Vagina (tissue), 2 donors: ENCODE measurements around the gene PLXDC1. TPM values are rescaled to one million over a fixed set of nuclear protein-coding genes. Genes with fewer than 3 reads are reported as not detected.
A peak's percentile ranks its signal among the peaks of the same experiment; 100 is the strongest.

Source experiments
- DNase-seq, 2 donors: peaks; one replicate each; pipeline ENCODE4 v3.0.0-alpha.2; 2017; ENCODE audit errors: extremely low spot score in 2 of 2
- H3K27ac ChIP-seq: fragments of 200-600 bp; sonication (generic); one replicate; pipeline ENCODE4 v1.5.1; 2019
- H3K27me3 ChIP-seq: fragments of 200-600 bp; sonication (generic); one replicate; pipeline ENCODE4 v1.5.1; 2019
- H3K36me3 ChIP-seq, 2 donors: fragments of 200-600 bp; sonication (generic); one replicate each; pipeline ENCODE4 v1.5.1; 2017 to 2019
- H3K4me1 ChIP-seq: fragments of 200-600 bp; sonication (generic); one replicate; pipeline ENCODE4 v1.5.1; 2019
- H3K4me3 ChIP-seq, 2 donors: fragments of 200-600 bp; sonication (generic); 1 replicate in 1 of 2; 2 replicates in 1 of 2; pipeline ENCODE4 v1.5.1; 2016 to 2019
- H3K9me3 ChIP-seq: fragments of 200-600 bp; sonication (generic); one replicate; pipeline ENCODE4 v1.5.1; 2019
- POLR2A ChIP-seq, 2 donors: fragments of 450-650 bp; IDR thresholded peaks; one replicate each; pipeline ENCODE4 v1.6.1; 2017; ENCODE audit warnings: antibody characterized with exemption in 2 of 2, mild to moderate bottlenecking in 2 of 2, moderate library complexity in 2 of 2
- POLR2AphosphoS5 ChIP-seq, 2 donors: sonication (generic); formaldehyde crosslinking; IDR thresholded peaks; one replicate each; pipeline ENCODE4 v1.9.0; 2017; ENCODE audit warnings: antibody characterized with exemption in 2 of 2, mild to moderate bottlenecking in 2 of 2, low read depth in 1 of 2; ENCODE audit not compliant: insufficient read depth in 1 of 2
- intact Hi-C: fragments of 100-400 bp; cut with DNase I; formaldehyde crosslinking; loops from one replicate; pipeline ENCODE4 v1.15.1; 2023
- total RNA-seq: library from RNA; depleted of rRNA; stranded (reverse); fragments of >200 nt; gene quantifications from one replicate; pipeline ENCODE4 v1.2.3, GENCODE V29; 2016
- TF ChIP-seq, protein P1 (sequence below), 3 experiments: fragments of 450-650 bp in 2 of 3; fragments of 200-600 bp in 1 of 3; sonication (generic) in 1 of 3; IDR thresholded peaks; one replicate each; pipeline ENCODE4 v1.5.1; 2017 to 2019; ENCODE audit warnings: antibody characterized with exemption in 3 of 3, mild to moderate bottlenecking in 2 of 3, moderate library complexity in 2 of 3

Gene PLXDC1
- total RNA-seq, 1 donor from 2014 or later, result 6.6 TPM

DNA sequence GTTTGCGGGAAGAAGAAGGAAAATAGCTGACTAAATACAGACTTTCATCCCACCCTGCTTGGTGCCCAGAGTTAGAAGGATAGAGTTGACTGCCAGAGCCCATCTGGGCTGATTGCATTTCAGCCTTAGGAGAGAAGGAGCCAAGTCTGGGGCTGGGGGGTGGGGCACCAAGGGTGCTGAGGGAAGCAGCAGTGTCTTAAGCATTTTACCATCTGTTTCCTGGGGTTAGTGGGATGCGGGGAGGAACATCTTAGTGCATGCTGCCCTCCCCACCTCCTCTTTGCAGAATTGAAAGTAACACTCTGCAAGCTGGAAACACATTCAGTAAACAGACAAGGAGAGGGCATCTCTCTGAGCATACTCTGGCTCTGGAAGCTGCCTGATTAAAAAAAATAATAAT is 16.0 kb upstream of the PLXDC1 start:
- H3K4me1 ChIP-seq, result peaks cover 25% of the 10 kb centered on the region
- intact Hi-C loops, result loop anchor here (10.0 kb wide), 1 partner anchor 77 kb away; no protein-coding TSS in a partner anchor
- H3K36me3 ChIP-seq, result no peaks in the 10 kb centered on the region
- TF ChIP-seq POLR2AphosphoS5 (IDR thresholded peaks at IDR 0.05; ENCODE audit: insufficient read depth in 1 of 2, low read depth in 1 of 2) (no peak), POLR2A (IDR thresholded peaks at IDR 0.05) (no peak)
- TF ChIP-seq, protein P1, sequence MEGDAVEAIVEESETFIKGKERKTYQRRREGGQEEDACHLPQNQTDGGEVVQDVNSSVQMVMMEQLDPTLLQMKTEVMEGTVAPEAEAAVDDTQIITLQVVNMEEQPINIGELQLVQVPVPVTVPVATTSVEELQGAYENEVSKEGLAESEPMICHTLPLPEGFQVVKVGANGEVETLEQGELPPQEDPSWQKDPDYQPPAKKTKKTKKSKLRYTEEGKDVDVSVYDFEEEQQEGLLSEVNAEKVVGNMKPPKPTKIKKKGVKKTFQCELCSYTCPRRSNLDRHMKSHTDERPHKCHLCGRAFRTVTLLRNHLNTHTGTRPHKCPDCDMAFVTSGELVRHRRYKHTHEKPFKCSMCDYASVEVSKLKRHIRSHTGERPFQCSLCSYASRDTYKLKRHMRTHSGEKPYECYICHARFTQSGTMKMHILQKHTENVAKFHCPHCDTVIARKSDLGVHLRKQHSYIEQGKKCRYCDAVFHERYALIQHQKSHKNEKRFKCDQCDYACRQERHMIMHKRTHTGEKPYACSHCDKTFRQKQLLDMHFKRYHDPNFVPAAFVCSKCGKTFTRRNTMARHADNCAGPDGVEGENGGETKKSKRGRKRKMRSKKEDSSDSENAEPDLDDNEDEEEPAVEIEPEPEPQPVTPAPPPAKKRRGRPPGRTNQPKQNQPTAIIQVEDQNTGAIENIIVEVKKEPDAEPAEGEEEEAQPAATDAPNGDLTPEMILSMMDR (IDR thresholded peaks at IDR 0.05), result no peak
- no peak overlapping the region for H3K27ac ChIP-seq
- H3K4me3 ChIP-seq, result no peak overlapping the region
- no peaks in the 10 kb centered on the region for H3K9me3 ChIP-seq
- no peaks in the 10 kb centered on the region for H3K27me3 ChIP-seq
- no peak for DNase-seq

DNA sequence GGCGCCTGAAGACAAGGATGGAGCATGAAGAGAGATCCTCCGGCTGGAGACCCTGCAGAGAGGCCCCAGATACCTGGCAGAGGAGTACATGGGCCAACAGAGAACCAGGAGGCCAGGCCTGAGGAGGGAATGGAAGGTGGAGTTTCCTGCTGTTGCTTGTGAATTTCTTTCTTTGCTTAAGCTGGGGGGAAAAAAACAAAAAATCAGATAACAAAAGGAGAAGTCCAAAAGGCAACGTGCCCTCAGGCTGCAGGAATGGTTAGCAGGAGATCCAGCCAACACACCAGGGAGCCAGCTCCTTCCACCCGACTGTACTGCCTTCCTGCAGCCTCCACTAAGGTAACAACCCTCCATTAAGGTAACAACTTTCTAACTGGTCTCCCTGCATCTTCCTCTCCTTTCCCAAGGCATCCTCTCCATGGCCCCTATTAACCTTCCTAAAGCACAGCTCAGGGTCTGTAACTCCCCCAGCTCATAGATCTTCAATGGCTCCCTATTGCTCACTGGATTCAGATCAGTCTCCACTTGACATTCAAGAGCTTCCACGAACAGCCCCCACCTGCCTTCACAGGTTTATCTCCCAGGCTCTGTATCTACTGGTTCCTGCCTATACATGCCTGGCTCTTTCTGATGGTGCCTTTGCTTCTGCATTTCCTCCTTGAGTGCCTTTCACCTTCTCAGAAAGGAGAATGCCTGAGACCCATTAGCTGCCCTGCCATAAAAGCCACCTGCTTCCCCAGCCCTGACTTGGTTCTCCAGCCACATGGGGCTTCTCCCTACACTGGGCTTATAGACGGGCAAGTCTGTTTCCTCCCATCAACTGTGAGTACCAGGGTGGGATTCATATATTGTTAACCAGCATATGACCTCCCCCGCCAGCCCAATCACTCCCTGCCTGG is 15.2 kb upstream of the PLXDC1 start:
- DNase-seq, result no peak
- no peaks in the 10 kb centered on the region for H3K36me3 ChIP-seq
- H3K9me3 ChIP-seq, result no peaks in the 10 kb centered on the region
- no peak overlapping the region for H3K4me3 ChIP-seq
- no peaks in the 10 kb centered on the region for H3K27me3 ChIP-seq
- no peak overlapping the region for H3K27ac ChIP-seq
- H3K4me1 ChIP-seq, result peaks cover 25% of the 10 kb centered on the region
- TF ChIP-seq, protein P1 (IDR thresholded peaks at IDR 0.05), result no peak
- TF ChIP-seq POLR2AphosphoS5 (IDR thresholded peaks at IDR 0.05; ENCODE audit: insufficient read depth in 1 of 2, low read depth in 1 of 2) (no peak), POLR2A (IDR thresholded peaks at IDR 0.05) (no peak)
- intact Hi-C loops, result loop anchor here (10.0 kb wide), 1 partner anchor 78 kb away; no protein-coding TSS in a partner anchor

DNA sequence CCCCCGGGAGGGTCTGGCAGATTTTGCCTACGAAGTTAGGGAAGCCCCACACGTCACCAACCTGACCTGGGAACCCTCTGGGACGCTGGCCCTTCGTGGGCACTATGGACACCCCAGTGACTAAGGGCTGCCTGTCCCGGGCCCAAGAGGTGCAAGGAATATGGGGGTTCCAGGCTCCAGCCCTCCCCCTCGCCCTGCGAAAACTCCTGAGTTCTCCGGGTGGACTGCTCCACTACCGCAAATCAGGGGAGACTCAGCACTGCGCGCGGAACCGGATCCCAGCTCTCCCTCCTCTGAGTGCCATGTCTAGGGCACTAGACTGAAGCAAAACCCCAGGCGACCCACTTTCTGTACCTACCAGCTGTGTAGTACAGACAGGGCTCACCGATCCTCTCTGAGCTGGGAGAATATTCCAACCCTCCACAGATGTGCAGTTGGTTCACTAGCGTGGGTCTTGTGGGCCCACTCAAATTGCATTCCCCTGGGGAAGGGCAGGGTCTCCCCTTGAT is 14.5 kb upstream of the PLXDC1 start, which contains the start of gene ARL5C:
Gene ARL5C, minus strand, starts transcription at position 321 of the 509 bp plus-strand sequence. CDS start 401 bp downstream, outside the sequence.
- Histone ChIP-seq H3K36me3 (no peaks in the 10 kb centered on the region), H3K9me3 (no peaks in the 10 kb centered on the region), H3K27ac (peak within 1 kb of the TSS; percentile 50), H3K4me1 (peaks cover 25% of the 10 kb centered on the region), H3K4me3 (peak within 1 kb of the TSS; percentile 51 to 59), H3K27me3 (no peaks in the 10 kb centered on the region)
- TF ChIP-seq, protein P1 (IDR thresholded peaks at IDR 0.05), result no peak
- TF ChIP-seq POLR2A (IDR thresholded peaks at IDR 0.05), result no peak
- TF ChIP-seq POLR2AphosphoS5 (IDR thresholded peaks at IDR 0.05; ENCODE audit: insufficient read depth in 1 of 2, low read depth in 1 of 2), result no peak
- intact Hi-C loops, result loop anchor here (10.0 kb wide), 1 partner anchor 79 kb away; no protein-coding TSS in a partner anchor
- DNase-seq, result no peak

DNA sequence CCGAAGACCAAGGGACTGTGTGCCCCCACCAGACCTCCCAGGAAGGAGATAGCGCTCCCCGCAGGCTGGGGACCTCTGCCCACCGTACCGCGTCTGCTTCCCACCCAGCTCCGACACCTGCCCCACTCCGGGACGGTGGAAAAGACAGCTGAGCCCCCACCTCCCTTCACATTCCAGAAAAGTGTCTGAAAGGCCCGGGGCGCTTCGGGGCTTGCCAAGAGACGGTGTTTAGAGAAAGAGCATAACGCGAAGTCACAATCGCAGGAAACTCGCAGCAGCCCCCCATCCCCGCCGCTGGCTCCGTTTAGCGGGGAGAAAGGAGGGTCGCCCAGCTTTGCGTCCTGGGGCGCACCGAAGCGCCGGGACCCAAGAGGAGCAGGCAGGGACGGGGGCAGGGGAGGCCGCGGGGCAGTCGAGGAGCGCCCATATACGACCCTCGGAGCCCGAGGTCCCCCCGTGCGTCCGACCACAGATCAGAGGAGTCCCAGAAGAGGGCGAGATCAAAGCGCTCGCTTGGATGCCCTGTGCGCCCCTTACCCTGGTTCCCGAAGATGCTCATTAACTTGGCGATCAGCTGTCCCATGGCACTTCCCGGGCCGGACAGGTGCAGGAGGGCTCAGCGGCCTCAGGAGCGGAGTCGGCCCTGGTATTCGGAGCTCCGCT is 13.9 kb upstream of the PLXDC1 start:
- H3K4me1 ChIP-seq, result peaks cover 25% of the 10 kb centered on the region
- intact Hi-C loops, result loop anchor here (10.0 kb wide), 1 partner anchor 79 kb away; no protein-coding TSS in a partner anchor
- peak overlapping the region; percentile 50 for H3K27ac ChIP-seq
- H3K27me3 ChIP-seq, result no peaks in the 10 kb centered on the region
- no peaks in the 10 kb centered on the region for H3K9me3 ChIP-seq
- TF ChIP-seq, protein P1 (IDR thresholded peaks at IDR 0.05), result no peak
- no peak for TF ChIP-seq POLR2AphosphoS5 (IDR thresholded peaks at IDR 0.05; ENCODE audit: insufficient read depth in 1 of 2, low read depth in 1 of 2)
- TF ChIP-seq POLR2A (IDR thresholded peaks at IDR 0.05), result no peak
- H3K4me3 ChIP-seq, result peak overlapping the region; percentile 51 to 59
- no peak for DNase-seq
- H3K36me3 ChIP-seq, result no peaks in the 10 kb centered on the region
